ENCODE data around the gene NBEA. TPM values are rescaled to one million over a fixed set of nuclear protein-coding genes. Genes with fewer than 3 reads are reported as not detected.
A peak's percentile ranks its signal among the peaks of the same experiment; 100 is the strongest.
"Not testable (repeated sequence)": the region's sequence is repeated elsewhere in the genome, so short reads cannot be mapped to it uniquely, and the experiment has no call there.

The NBEA gene
- 1.2 TPM for total RNA-seq

- peak; percentile 69 for ATAC-seq
These were observed at the start of gene NBEA for GRCh38 chr13:34941835-34942731. Gene NBEA (plus strand): TSS chr13:34942270. CDS start chr13:34942821, 551 bp downstream.

GRCh38 chr13:34894756-34895155 lies 47.3 kb upstream of the NBEA start:
- no peak for ATAC-seq

GRCh38 chr13:34897220-34897619 lies 44.9 kb upstream of the NBEA start:
- ATAC-seq = no peak

GRCh38 chr13:34899888-34900287 lies 42.2 kb upstream of the NBEA start:
- ATAC-seq = no peak

- no peak for ATAC-seq
These were observed 41.8 kb upstream of the NBEA start for GRCh38 chr13:34900288-34900739.

GRCh38 chr13:34901572-34901971 lies 40.5 kb upstream of the NBEA start:
- ATAC-seq = no peak

- ATAC-seq = no peak
These were observed 30.9 kb upstream of the NBEA start for GRCh38 chr13:34911159-34911558.

- no peak for ATAC-seq
These were observed 29.0 kb upstream of the NBEA start for GRCh38 chr13:34913040-34913439.

GRCh38 chr13:34914416-34914815 lies 27.7 kb upstream of the NBEA start:
- no peak for ATAC-seq

GRCh38 chr13:34926508-34926907 lies 15.6 kb upstream of the NBEA start:
- no peak for ATAC-seq

- ATAC-seq = not testable (repeated sequence)
These were observed 13.4 kb upstream of the NBEA start for GRCh38 chr13:34928676-34929075.

- no peak for ATAC-seq
These were observed 10.5 kb upstream of the NBEA start for GRCh38 chr13:34931572-34931971.

GRCh38 chr13:34933349-34933748 lies 8.7 kb upstream of the NBEA start:
- ATAC-seq = no peak

GRCh38 chr13:34933786-34934185 lies 8.3 kb upstream of the NBEA start:
- ATAC-seq = no peak

- no peak for ATAC-seq
These were observed 6.2 kb upstream of the NBEA start for GRCh38 chr13:34935841-34936240.

GRCh38 chr13:34939771-34940170 lies 2.3 kb upstream of the NBEA start:
- ATAC-seq = no peak

- no peak for ATAC-seq
These were observed 635 bp upstream of the NBEA start for GRCh38 chr13:34941436-34941834.

- peak; percentile 17 for ATAC-seq
These were observed 814 bp downstream of the NBEA start for GRCh38 chr13:34942732-34943435.

- no peak for ATAC-seq
These were observed 1.6 kb downstream of the NBEA start for GRCh38 chr13:34943436-34944273.

- ATAC-seq = no peak
These were observed 2.2 kb downstream of the NBEA start for GRCh38 chr13:34944274-34944634.

- ATAC-seq = no peak
These were observed 2.7 kb downstream of the NBEA start for GRCh38 chr13:34944751-34945150.

- no peak for ATAC-seq
These were observed 9.5 kb downstream of the NBEA start for GRCh38 chr13:34951528-34951927.

GRCh38 chr13:34959489-34959888 lies 17.4 kb downstream of the NBEA start:
- ATAC-seq = no peak
